ENCODE results near the gene PPP2R5C.

PPP2R5C gene

DNA sequence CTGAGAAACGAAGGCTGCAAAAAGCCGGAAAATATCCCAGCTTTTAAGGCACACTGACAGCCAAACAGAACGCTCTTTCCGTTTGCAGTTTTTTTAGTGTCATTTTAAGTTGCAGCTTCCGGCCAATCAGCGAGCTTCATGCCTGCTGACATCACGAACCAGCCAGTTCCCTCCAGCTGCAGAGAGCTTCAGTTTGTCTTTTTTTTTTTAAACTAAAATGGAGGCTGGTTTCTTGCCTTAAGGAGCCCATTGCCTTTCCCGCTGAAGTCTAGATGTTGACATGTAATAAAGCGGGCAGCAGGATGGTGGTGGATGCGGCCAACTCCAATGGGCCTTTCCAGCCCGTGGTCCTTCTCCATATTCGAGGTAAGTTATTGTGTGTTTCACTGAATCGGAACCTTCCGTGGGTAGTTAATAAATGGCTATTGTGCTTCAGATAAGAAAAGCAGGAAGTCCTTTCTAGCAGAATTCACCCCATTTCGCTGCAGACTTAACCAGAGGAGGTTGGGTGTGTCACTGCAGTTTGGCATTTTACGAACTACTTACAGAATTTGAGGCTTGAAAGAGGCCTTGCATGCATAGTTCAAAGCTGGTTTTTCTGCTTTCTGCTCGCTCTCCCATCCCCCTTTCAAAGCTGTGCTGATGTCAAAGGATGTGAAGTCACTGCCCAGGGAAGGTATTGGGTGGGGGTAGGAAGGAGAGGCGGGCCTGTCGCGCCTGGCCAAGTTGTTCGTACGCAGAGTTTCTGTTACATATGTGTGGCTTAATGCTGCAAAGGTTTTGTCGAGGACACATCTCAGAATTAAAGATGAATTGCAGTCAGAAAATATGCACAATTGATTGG, 48.4 kb downstream of the PPP2R5C start (continued):
- TF ChIP-seq, protein P1, sequence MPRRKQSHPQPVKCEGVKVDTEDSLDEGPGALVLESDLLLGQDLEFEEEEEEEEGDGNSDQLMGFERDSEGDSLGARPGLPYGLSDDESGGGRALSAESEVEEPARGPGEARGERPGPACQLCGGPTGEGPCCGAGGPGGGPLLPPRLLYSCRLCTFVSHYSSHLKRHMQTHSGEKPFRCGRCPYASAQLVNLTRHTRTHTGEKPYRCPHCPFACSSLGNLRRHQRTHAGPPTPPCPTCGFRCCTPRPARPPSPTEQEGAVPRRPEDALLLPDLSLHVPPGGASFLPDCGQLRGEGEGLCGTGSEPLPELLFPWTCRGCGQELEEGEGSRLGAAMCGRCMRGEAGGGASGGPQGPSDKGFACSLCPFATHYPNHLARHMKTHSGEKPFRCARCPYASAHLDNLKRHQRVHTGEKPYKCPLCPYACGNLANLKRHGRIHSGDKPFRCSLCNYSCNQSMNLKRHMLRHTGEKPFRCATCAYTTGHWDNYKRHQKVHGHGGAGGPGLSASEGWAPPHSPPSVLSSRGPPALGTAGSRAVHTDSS (tag by site-specific recombination; IDR thresholded peaks at IDR 0.05): no peak
- TF ChIP-seq ZNF623 (tag by site-specific recombination; IDR thresholded peaks at IDR 0.05) (no peak), ZNF133 (tag by site-specific recombination; IDR thresholded peaks at IDR 0.05) (no peak), ZNF202 (tag by site-specific recombination; IDR thresholded peaks at IDR 0.05; ENCODE audit: borderline replicate concordance) (no peak), ZNF629 (tag by site-specific recombination; IDR thresholded peaks at IDR 0.05) (peak; percentile 98), KLF7 (tag by site-specific recombination; IDR thresholded peaks at IDR 0.05; ENCODE audit: borderline replicate concordance) (no peak), YY1 (tag by site-specific recombination; IDR thresholded peaks at IDR 0.05) (peak; percentile 87), ZXDB (tag by site-specific recombination; IDR thresholded peaks at IDR 0.05) (peak; percentile 69), HOXC10 (CRISPR knock-in tag; IDR thresholded peaks at IDR 0.05) (no peak), ZNF596 (tag by site-specific recombination; IDR thresholded peaks at IDR 0.05) (no peak), SP3 (tag by site-specific recombination; IDR thresholded peaks at IDR 0.05) (peak; percentile 15; the same call in 1 of the 2 replicates), ZBTB20 (tag by site-specific recombination; IDR thresholded peaks at IDR 0.05) (peak; percentile 54), ZNF664 (tag by site-specific recombination; IDR thresholded peaks at IDR 0.05) (0 out of 2 replicates have a peak, but pooled peaks have one; percentile 9), ZNF768 (tag by site-specific recombination; IDR thresholded peaks at IDR 0.05) (no peak), ZNF658 (tag by site-specific recombination; IDR thresholded peaks at IDR 0.05) (no peak), ZNF24 (tag by site-specific recombination; IDR thresholded peaks at IDR 0.05) (0 out of 2 replicates have a peak, but pooled peaks have one; percentile 54), ZBTB21 (tag by site-specific recombination; IDR thresholded peaks at IDR 0.05) (peak; percentile 93), ZNF843 (tag by site-specific recombination; IDR thresholded peaks at IDR 0.05) (no peak), ZNF140 (tag by site-specific recombination; IDR thresholded peaks at IDR 0.05) (no peak), SCRT2 (tag by site-specific recombination; IDR thresholded peaks at IDR 0.05) (no peak), KLF8 (tag by site-specific recombination; IDR thresholded peaks at IDR 0.05) (peak; percentile 79), ZNF335 (tag by site-specific recombination; conservative IDR thresholded peaks at IDR 0.05) (peak; percentile 87), ZNF132 (tag by site-specific recombination; IDR thresholded peaks at IDR 0.05; ENCODE audit: borderline replicate concordance) (no peak), ZNF677 (tag by site-specific recombination; IDR thresholded peaks at IDR 0.05) (no peak), ZNF155 (tag by site-specific recombination; IDR thresholded peaks at IDR 0.05) (no peak), ZNF549 (tag by site-specific recombination; IDR thresholded peaks at IDR 0.05) (no peak), ZNF423 (tag by site-specific recombination; IDR thresholded peaks at IDR 0.05) (no peak), EGR2 (tag by site-specific recombination; IDR thresholded peaks at IDR 0.05; ENCODE audit: low read depth) (no peak; the same call in 1 of the 2 replicates)
- TF ChIP-seq, protein P2, sequence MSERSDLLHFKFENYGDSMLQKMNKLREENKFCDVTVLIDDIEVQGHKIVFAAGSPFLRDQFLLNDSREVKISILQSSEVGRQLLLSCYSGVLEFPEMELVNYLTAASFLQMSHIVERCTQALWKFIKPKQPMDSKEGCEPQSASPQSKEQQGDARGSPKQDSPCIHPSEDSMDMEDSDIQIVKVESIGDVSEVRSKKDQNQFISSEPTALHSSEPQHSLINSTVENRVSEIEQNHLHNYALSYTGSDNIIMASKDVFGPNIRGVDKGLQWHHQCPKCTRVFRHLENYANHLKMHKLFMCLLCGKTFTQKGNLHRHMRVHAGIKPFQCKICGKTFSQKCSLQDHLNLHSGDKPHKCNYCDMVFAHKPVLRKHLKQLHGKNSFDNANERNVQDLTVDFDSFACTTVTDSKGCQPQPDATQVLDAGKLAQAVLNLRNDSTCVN (tag by site-specific recombination; optimal IDR thresholded peaks at IDR 0.05): no peak
- TF ChIP-seq, protein P3, sequence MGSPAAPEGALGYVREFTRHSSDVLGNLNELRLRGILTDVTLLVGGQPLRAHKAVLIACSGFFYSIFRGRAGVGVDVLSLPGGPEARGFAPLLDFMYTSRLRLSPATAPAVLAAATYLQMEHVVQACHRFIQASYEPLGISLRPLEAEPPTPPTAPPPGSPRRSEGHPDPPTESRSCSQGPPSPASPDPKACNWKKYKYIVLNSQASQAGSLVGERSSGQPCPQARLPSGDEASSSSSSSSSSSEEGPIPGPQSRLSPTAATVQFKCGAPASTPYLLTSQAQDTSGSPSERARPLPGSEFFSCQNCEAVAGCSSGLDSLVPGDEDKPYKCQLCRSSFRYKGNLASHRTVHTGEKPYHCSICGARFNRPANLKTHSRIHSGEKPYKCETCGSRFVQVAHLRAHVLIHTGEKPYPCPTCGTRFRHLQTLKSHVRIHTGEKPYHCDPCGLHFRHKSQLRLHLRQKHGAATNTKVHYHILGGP (tag by site-specific recombination; IDR thresholded peaks at IDR 0.05): no peak
- TF ChIP-seq, protein P4, sequence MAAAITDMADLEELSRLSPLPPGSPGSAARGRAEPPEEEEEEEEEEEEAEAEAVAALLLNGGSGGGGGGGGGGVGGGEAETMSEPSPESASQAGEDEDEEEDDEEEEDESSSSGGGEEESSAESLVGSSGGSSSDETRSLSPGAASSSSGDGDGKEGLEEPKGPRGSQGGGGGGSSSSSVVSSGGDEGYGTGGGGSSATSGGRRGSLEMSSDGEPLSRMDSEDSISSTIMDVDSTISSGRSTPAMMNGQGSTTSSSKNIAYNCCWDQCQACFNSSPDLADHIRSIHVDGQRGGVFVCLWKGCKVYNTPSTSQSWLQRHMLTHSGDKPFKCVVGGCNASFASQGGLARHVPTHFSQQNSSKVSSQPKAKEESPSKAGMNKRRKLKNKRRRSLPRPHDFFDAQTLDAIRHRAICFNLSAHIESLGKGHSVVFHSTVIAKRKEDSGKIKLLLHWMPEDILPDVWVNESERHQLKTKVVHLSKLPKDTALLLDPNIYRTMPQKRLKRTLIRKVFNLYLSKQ (tag by site-specific recombination; IDR thresholded peaks at IDR 0.05; ENCODE audit: borderline replicate concordance): no peak
- TF ChIP-seq, protein P5, sequence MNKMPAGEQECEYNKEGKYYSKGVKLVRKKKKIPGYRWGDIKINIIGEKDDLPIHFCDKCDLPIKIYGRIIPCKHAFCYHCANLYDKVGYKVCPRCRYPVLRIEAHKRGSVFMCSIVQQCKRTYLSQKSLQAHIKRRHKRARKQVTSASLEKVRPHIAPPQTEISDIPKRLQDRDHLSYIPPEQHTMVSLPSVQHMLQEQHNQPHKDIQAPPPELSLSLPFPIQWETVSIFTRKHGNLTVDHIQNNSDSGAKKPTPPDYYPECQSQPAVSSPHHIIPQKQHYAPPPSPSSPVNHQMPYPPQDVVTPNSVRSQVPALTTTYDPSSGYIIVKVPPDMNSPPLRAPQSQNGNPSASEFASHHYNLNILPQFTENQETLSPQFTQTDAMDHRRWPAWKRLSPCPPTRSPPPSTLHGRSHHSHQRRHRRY (tag by site-specific recombination; IDR thresholded peaks at IDR 0.05): no peak
- TF ChIP-seq, protein P6, sequence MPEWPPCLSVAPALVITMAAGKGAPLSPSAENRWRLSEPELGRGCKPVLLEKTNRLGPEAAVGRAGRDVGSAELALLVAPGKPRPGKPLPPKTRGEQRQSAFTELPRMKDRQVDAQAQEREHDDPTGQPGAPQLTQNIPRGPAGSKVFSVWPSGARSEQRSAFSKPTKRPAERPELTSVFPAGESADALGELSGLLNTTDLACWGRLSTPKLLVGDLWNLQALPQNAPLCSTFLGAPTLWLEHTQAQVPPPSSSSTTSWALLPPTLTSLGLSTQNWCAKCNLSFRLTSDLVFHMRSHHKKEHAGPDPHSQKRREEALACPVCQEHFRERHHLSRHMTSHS (tag by site-specific recombination; IDR thresholded peaks at IDR 0.05): no peak
- TF ChIP-seq, protein P7, sequence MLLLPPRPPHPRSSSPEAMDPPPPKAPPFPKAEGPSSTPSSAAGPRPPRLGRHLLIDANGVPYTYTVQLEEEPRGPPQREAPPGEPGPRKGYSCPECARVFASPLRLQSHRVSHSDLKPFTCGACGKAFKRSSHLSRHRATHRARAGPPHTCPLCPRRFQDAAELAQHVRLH (tag by site-specific recombination; IDR thresholded peaks at IDR 0.05): peak; percentile 93

Measured in HEK293 (cell line).